HEK293T (cell line): ENCODE results near the gene C10orf62.

Experiments
- CTCF ChIA-PET: fragments of 350-600 bp; formaldehyde crosslinking; extraction: SDS; loops from one replicate; lab custom pipeline; 2021; ENCODE audit warnings: antibody characterized with exemption, inconsistent platforms; lab: Yijun Ruan, JAX
- POLR2A ChIA-PET: fragments of 350-600 bp; formaldehyde crosslinking; extraction: SDS; loops from one replicate; lab custom pipeline; 2020; ENCODE audit warnings: antibody characterized with exemption, inconsistent platforms; lab: Yijun Ruan, JAX
- DNase-seq: peaks from one replicate; pipeline ENCODE4 v3.0.0; 2012; ENCODE audit warnings: mixed read lengths; ENCODE audit errors: extremely low spot score
- ARNT ChIP-seq: fragments of 450-650 bp; IDR thresholded peaks from 2 replicates; pipeline ENCODE4 v1.6.1; 2017; ENCODE audit warnings: mild to moderate bottlenecking
- BHLHE40 ChIP-seq: fragments of 450-650 bp; IDR thresholded peaks from 2 replicates; pipeline ENCODE4 v1.6.1; 2016; ENCODE audit warnings: mild to moderate bottlenecking, moderate library complexity, borderline replicate concordance
- CTBP1 ChIP-seq: fragments of 450-650 bp; IDR thresholded peaks from 2 replicates; pipeline ENCODE4 v1.6.1; 2016; ENCODE audit warnings: borderline replicate concordance
- ELF4 ChIP-seq: fragments of 450-650 bp; IDR thresholded peaks from 2 replicates; pipeline ENCODE4 v1.6.1; 2017; ENCODE audit warnings: antibody characterized with exemption
- FOXA1 ChIP-seq: fragments of 450-650 bp; IDR thresholded peaks from 2 replicates; pipeline ENCODE4 v1.6.1; 2016; ENCODE audit warnings: mild to moderate bottlenecking
- FOXK2 ChIP-seq: fragments of 450-650 bp; IDR thresholded peaks from 2 replicates; pipeline ENCODE4 v1.6.1; 2016; ENCODE audit warnings: mild to moderate bottlenecking
- FOXM1 ChIP-seq: fragments of 450-650 bp; IDR thresholded peaks from 2 replicates; pipeline ENCODE4 v1.6.1; 2017; ENCODE audit warnings: mild to moderate bottlenecking, borderline replicate concordance
- HDGF ChIP-seq: fragments of 450-650 bp; IDR thresholded peaks from 2 replicates; pipeline ENCODE4 v1.6.1; 2017; ENCODE audit warnings: antibody characterized with exemption, borderline replicate concordance
- L3MBTL2 ChIP-seq: fragments of 450-650 bp; conservative IDR thresholded peaks from 2 replicates; pipeline ENCODE4 v1.6.1; 2016; ENCODE audit warnings: mild to moderate bottlenecking
- LEF1 ChIP-seq: fragments of 450-650 bp; IDR thresholded peaks from 2 replicates; pipeline ENCODE4 v1.6.1; 2017; ENCODE audit warnings: mild to moderate bottlenecking, borderline replicate concordance
- NFRKB ChIP-seq: fragments of 450-650 bp; IDR thresholded peaks from 2 replicates; pipeline ENCODE4 v1.6.1; 2016; ENCODE audit warnings: mild to moderate bottlenecking, moderate library complexity
- SP1 ChIP-seq: fragments of 450-650 bp; IDR thresholded peaks from 2 replicates; pipeline ENCODE4 v1.6.1; 2017
- SUZ12 ChIP-seq: fragments of 450-650 bp; IDR thresholded peaks from 2 replicates; pipeline ENCODE4 v1.6.1; 2016; ENCODE audit warnings: mild to moderate bottlenecking
- TARDBP ChIP-seq: fragments of 450-650 bp; IDR thresholded peaks from 2 replicates; pipeline ENCODE4 v1.6.1; 2016
- ZNF384 ChIP-seq: fragments of 450-650 bp; IDR thresholded peaks from 2 replicates; pipeline ENCODE4 v1.6.1; 2016
- TF ChIP-seq, protein P1 (sequence below): fragments of 450-650 bp; IDR thresholded peaks from 2 replicates; pipeline ENCODE4 v1.6.1; 2016

The C10orf62 gene

DNA sequence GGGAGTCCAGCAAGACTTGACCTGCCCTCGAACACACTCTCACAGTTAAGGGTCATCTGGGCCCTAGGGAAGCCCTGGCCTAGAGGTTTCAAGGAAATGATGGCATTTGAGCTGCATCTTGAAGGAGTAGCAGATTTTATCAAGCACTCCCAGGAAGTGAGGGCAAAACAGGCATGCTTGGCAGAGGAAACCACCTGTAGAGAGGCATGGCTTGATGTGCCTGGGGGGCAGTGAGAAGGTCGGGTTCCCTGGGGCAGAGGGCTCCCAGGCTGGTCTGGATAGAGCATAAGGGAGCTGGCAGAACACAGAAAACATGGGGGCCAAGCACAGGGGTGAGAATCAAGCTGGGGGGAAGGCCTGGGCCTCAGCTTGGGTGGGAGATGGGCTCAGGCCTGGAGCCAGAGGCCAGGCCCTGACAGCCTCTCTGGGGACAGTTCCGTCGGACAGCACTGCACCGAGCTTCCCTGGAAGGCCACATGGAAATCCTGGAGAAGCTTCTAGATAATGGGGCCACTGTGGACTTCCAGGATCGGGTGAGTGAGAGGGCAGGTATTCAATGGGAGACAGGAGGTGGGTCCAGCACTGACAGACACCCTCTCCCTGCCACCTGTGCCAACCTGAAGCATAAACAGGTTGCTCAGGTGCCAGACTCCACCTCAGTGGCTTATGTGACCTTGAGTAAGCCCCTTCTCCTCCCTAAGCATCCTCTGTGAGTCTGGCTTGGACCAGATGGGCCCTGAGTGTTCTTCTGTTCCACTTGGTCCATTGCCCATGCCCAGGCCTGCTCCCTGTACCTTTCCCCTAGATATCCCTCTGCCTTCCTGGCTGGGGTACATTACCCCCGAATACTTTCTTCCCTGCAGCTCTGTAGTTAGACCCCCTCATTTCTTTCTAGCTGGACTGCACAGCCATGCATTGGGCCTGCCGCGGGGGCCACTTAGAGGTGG is 8.8 kb upstream of the C10orf62 start:
- POLR2A ChIA-PET = interaction anchor here (1.4 kb wide), 1 partner anchor 10 kb away, joined by 4 read pairs; no protein-coding TSS in a partner anchor
- CTCF ChIA-PET = interaction anchor here (1.2 kb wide), 1 partner anchor 8 kb away, joined by 3 read pairs; the partner anchor contains the start of gene ANKRD2
- TF ChIP-seq FOXK2 (no peak), HDGF (no peak), ELF4 (no peak), ARNT (no peak), NFRKB (no peak), TARDBP (no peak), SP1 (no peak), CTBP1 (no peak), L3MBTL2 (no peak), ZNF384 (no peak), FOXA1 (no peak), BHLHE40 (no peak), LEF1 (no peak), SUZ12 (no peak), FOXM1 (no peak)
- TF ChIP-seq, protein P1, sequence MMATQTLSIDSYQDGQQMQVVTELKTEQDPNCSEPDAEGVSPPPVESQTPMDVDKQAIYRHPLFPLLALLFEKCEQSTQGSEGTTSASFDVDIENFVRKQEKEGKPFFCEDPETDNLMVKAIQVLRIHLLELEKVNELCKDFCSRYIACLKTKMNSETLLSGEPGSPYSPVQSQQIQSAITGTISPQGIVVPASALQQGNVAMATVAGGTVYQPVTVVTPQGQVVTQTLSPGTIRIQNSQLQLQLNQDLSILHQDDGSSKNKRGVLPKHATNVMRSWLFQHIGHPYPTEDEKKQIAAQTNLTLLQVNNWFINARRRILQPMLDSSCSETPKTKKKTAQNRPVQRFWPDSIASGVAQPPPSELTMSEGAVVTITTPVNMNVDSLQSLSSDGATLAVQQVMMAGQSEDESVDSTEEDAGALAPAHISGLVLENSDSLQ = no peak
- no peak for DNase-seq

DNA sequence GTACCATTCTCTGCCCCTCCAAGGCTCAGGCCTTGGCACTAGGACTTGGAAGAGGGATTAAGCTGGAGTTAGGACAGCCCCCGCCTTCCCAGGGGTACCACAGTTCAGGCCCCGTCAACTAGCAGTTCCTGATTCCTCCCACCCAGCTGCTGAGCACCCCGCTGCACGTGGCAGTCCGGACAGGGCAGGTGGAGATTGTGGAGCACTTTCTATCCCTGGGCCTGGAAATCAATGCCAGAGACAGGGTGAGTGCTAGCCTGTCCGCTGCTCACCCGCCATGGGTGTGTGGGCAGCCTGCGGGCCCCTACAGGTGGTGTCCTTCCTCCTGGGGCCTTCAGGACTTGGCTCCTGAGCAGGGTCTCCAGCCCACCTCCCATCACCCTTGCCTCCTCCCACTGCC is 7.4 kb upstream of the C10orf62 start:
- ChIA-PET POLR2A (interaction anchor here (0.8 to 1.4 kb wide), 2 partner anchors 9 to 155 kb away, joined by 3 to 4 read pairs; partner anchors contain the start of gene ZFYVE27), CTCF (no interaction called here)
- TF ChIP-seq FOXA1 (no peak), SUZ12 (no peak), ZNF384 (no peak), HDGF (no peak), L3MBTL2 (no peak), CTBP1 (no peak), TARDBP (no peak), BHLHE40 (no peak), NFRKB (no peak), LEF1 (no peak), SP1 (no peak), FOXM1 (no peak), ARNT (no peak), FOXK2 (no peak), ELF4 (no peak)
- TF ChIP-seq, protein P1 = no peak
- no peak for DNase-seq

DNA sequence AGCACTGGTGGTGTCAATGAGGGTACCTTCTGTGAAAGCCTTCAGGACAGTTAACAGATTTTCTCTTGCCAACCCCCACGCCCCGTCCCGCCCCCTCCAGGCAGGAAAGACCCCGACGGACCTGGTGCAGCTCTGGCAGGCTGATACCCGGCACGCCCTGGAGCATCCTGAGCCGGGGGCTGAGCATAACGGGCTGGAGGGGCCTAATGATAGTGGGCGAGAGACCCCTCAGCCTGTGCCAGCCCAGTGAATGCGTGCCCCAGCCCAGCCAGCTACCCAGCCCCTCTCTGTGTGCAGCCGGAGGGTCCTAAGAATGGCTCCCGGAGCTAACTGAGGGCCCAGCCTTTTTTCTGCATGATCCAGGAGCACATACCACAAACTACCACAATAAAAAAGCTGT is 6.0 kb upstream of the C10orf62 start:
- ChIA-PET CTCF (interaction anchor here (1.7 kb wide), 1 partner anchor 11 kb away, joined by 8 read pairs; the partner anchor contains the start of gene ANKRD2), POLR2A (interaction anchor here (1.2 kb wide), 1 partner anchor 13 kb away, joined by 3 read pairs; no protein-coding TSS in a partner anchor)
- no peak for DNase-seq
- TF ChIP-seq FOXK2 (no peak), LEF1 (no peak), ZNF384 (no peak), CTBP1 (no peak), L3MBTL2 (no peak), FOXM1 (no peak), HDGF (no peak), TARDBP (no peak), ELF4 (no peak), NFRKB (no peak), BHLHE40 (no peak), SUZ12 (no peak), SP1 (no peak), FOXA1 (no peak)
- TF ChIP-seq, protein P1 = no peak

DNA sequence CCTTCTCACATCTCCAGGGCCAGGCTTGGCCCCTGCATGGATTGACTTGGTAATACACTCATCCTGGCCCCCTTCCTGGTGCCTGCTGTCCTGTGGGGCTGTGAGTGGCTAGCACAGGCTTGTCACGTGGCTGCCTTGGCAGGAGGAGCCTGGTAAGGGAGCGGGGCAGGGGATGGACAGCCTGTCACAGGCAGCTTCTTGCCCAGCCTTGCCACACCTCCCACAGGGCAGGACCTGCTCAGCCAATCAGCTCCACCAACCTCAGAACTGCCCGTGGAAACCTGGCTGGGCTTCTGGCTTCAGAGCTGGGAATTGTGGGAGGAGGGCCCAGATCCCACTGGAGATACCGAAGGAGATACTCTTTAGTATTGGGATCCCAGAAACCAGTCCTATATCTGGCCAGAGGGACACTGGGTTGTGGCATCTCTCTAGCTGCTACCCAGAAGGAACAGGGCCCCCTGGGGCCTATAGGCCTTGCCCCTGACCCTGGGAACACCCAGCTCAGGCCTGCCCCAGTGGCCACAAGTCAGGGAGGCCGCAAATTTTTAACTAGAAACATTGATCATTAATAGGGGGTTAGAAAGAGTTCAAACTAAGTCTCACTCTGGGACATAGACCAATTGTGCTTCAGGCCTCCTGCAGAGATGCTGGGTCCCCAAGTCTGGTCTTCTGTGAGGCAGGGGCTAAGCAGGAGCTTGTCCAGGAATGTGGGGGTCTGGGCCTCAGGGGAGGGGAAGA is 5.3 kb upstream of the C10orf62 start, which contains the start of gene HOGA1:
HOGA1 (plus strand) TSS at position 330 of the 738 bp plus-strand sequence; CDS start at position 645, 315 bp downstream.
- no peak for TF ChIP-seq NFRKB
- TF ChIP-seq, protein P1 = peak; percentile 72
- ChIA-PET POLR2A (interaction anchor here (1.1 to 1.2 kb wide), 2 partner anchors 12 to 56 kb away, joined by 3 read pairs; no protein-coding TSS in a partner anchor), CTCF (interaction anchor here (1.7 kb wide), 1 partner anchor 12 kb away, joined by 8 read pairs; the partner anchor contains the start of gene ANKRD2)
- peak; percentile 53 for DNase-seq
